ENCODE data around the gene LIAS. TPM values are rescaled to one million over a fixed set of nuclear protein-coding genes. Genes with fewer than 3 reads are reported as not detected.
A peak's percentile ranks its signal among the peaks of the same experiment; 100 is the strongest.
"Not testable (repeated sequence)": the region's sequence is repeated elsewhere in the genome, so short reads cannot be mapped to it uniquely, and the experiment has no call there.

LIAS gene
- total RNA-seq, 2 donors from 2014 or later, result 4.9 to 15.3 TPM

DNA sequence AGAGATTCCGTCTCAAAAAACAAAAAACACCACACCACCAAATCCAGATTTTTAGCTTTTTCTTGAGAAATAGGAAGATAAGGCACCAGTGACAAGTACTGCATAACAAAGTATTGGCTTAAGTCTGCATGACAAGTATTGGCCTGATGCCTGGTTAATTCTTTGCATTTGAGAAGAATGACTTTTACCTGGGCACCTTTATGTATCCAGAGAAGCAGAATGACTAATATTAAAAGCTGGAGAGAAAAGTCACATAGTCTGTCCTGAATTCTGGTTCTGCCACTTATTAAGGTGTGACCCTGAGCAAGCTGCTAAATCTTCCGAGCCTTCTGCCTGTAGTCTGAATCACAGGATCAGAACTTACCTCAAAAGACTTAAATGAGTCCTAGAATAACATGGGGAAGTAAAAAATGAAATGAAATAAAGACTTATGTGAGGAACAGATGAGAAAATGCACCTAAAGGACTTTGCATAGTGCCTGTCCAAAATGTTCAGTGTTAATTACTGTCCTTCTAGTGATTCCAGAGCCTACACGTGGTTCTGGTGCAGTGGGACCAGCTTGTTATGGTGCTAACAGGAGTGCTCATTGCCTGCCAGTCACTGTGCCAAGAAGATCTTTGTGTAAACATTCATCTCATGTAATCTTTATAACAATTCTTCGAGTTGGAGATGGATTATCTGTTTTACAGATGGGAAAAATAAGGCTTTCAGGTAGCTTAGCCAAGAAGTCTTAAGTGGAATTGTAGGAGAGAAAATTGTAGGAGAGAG is 36.8 kb downstream of the LIAS start:
- DNase-seq, result no peak
- Histone ChIP-seq H3K4me3 (no peak overlapping the region), H3K9me3 (no peaks in the 10 kb centered on the region), H3K27me3 (no peaks in the 10 kb centered on the region), H3K36me3 (replicated peaks in 1 of 2; ENCODE audit: insufficient read depth in 1 of 2, low read depth in 2 of 2) (peaks cover 0 to 4% of the 10 kb centered on the region in 2 donors), H3K27ac (peak overlapping the region in 1 of 4 donors; percentile 1), H3K4me1 (no peaks in the 10 kb centered on the region)
- TF ChIP-seq CTCF (IDR thresholded peaks at IDR 0.05) (no peak), POLR2A (IDR thresholded peaks at IDR 0.05) (no peak)
- peak; percentile 52 for ATAC-seq
- intact Hi-C loops (cut with DNase I), result no loop called here
- 46 to 52% methylated on average over 4 of the region's 4 CpGs for WGBS, 2 donors

DNA sequence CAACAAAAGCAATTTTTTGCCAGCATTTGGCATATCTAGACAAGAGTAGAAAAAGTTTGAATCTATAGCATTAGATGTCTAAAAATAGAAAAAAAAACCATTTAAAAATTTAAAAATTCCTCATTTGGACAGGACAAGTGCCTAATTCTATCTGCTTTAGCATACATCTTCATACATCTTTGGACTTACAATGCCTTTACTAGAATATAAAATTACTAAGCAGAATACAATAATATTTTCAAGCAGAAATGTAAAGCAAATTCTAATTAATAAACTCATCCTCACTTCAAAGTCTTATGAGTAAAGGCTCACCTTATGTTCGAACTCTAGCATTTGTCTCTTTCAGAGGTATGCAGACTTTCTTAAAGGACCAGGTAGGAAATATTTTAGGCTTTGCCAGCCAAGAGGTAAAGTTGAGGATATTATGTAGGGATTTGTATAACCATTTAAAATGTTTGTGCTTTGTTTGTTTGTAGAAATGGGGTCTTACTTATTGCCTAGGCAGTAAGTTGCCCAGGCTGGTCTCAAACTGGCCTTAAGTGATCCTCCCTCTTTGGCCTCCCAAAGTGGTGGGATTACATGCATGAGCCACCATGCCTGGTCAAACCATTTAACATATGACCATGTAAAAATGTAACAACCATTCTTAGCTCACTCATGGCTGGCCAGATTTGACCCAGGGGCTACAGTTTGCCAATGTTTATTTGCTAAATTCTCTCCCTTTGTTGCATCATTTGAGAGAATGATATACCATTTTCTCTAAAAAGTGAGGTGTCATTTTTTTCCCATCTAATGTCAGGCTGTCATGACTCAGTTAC is 39.3 kb downstream of the LIAS start:
- ATAC-seq, result no peak
- H3K4me3 ChIP-seq, result no peak overlapping the region
- no peak for TF ChIP-seq CTCF (IDR thresholded peaks at IDR 0.05)
- no peak for TF ChIP-seq POLR2A (IDR thresholded peaks at IDR 0.05)
- no peak overlapping the region for H3K27ac ChIP-seq
- no peaks in the 10 kb centered on the region for H3K9me3 ChIP-seq
- H3K4me1 ChIP-seq, result no peaks in the 10 kb centered on the region
- peaks cover 10 to 22% of the 10 kb centered on the region in 2 donors for H3K36me3 ChIP-seq (replicated peaks in 1 of 2; ENCODE audit: insufficient read depth in 1 of 2, low read depth in 2 of 2)
- no peaks in the 10 kb centered on the region for H3K27me3 ChIP-seq
- no peak for DNase-seq
- WGBS, 2 donors, result 83 to 85% methylated on average over 1 of the region's 1 CpG
- intact Hi-C loops (cut with DNase I), result no loop called here

- TF ChIP-seq POLR2A (IDR thresholded peaks at IDR 0.05), result no peak
- TF ChIP-seq CTCF (IDR thresholded peaks at IDR 0.05), result no peak
- ATAC-seq, result no peak
- Histone ChIP-seq H3K4me3 (no peak overlapping the region), H3K27ac (no peak overlapping the region), H3K9me3 (no peaks in the 10 kb centered on the region), H3K36me3 (replicated peaks in 1 of 2; ENCODE audit: insufficient read depth in 1 of 2, low read depth in 2 of 2) (peaks cover 13 to 25% of the 10 kb centered on the region in 2 donors), H3K27me3 (no peaks in the 10 kb centered on the region), H3K4me1 (no peaks in the 10 kb centered on the region)
- intact Hi-C loops (cut with DNase I), result no loop called here
- DNase-seq, result no peak
Observed at GRCh38 chr4:39498727-39499020, 39.8 kb downstream of the LIAS start.

DNA sequence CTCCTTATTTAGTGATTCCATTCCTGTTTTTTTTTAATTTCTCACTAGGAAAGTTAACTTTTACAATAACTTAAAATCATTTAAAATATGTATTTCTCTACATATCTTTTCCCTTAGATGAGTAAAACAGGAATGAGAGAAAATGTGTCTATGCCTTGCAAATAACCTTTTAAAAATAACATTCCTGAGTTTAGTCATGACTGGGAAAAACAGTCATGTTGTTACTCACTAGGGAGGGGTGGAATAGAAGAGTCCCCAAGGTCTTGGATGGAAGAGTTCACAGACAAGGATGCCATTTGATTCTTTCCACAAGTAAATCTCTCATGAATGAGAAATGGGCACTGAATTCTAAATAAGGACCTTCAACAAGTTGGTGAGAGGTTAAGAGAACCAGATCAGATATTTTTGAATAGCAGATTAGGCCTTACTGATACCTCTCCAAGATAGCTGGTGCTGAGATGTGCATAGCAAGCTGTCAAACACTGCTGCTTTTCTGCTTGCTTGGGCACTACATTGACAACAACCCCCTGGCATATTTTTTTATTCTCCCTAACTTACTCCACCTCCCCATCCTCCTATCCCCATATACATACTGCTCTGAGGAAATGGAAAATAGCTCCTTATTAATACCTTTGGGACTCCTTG is 43.3 kb downstream of the LIAS start:
- ATAC-seq (no peak), DNase-seq (no peak)
- TF ChIP-seq CTCF (IDR thresholded peaks at IDR 0.05) (no peak), POLR2A (IDR thresholded peaks at IDR 0.05) (no peak)
- H3K9me3 ChIP-seq, result no peaks in the 10 kb centered on the region
- no peak overlapping the region for H3K4me3 ChIP-seq
- no peaks in the 10 kb centered on the region for H3K4me1 ChIP-seq
- no peaks in the 10 kb centered on the region for H3K27me3 ChIP-seq
- H3K27ac ChIP-seq, result no peak overlapping the region
- intact Hi-C loops (cut with DNase I), result no loop called here
- H3K36me3 ChIP-seq (replicated peaks in 1 of 2; ENCODE audit: insufficient read depth in 1 of 2, low read depth in 2 of 2), result peaks cover 22 to 49% of the 10 kb centered on the region in 2 donors

DNA sequence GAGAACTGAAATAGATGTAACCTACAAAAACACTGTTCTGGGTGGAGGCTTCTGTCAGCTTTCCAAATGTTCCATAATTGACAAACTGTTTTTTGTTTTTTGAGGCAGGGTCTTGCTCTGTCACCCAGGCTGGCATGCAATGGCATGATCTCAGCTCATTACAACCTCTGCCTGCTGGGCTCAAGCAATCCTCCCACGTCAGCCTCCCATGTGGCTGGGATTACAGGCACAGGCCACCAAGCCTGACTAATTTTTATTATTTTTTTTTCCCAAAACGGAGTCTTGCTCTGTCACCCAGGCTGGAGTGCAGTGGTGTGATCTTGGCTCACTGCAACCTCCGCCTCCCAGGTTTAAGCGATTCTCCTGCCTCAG is 43.8 kb downstream of the LIAS start:
- ATAC-seq, H3K27ac ChIP-seq: not testable (repeated sequence)

More for the DNA sequence above, 43.8 kb downstream of the LIAS start:
- intact Hi-C loops (cut with DNase I); H3K4me3 ChIP-seq; H3K9me3 ChIP-seq; H3K27me3 ChIP-seq; H3K4me1 ChIP-seq; DNase-seq: not testable (repeated sequence)
- peaks cover 22 to 54% of the 10 kb centered on the region in 2 donors for H3K36me3 ChIP-seq (replicated peaks in 1 of 2; ENCODE audit: insufficient read depth in 1 of 2, low read depth in 2 of 2)
- WGBS, 2 donors, result 92 to 95% methylated on average over 4 of the region's 4 CpGs

Measured in body of pancreas (tissue), 4 donors.